Activated B cell treated with CpG ODN at 0.5 μM for 24 hours (primary cell): ENCODE measurements around the gene FGF1. TPM values are rescaled to one million over a fixed set of nuclear protein-coding genes. Genes with fewer than 3 reads are reported as not detected.

Experiments
- ATAC-seq: fragments of 200-7000 bp; cut with Tn5 transposase; one replicate; pipeline ENCODE4 v1.10.0; 2021; ENCODE audit warnings: low read depth, mild to moderate bottlenecking, moderate library complexity
- CTCF ChIA-PET: fragments of 350-600 bp; sonication (Branson Sonifier 250); formaldehyde crosslinking; loops from one replicate; lab custom pipeline; 2021; ENCODE audit warnings: antibody characterized with exemption; lab: Charles Lee
- POLR2A ChIA-PET: fragments of 350-600 bp; sonication (Branson Sonifier 250); formaldehyde crosslinking; loops from one replicate; lab custom pipeline; 2021; ENCODE audit warnings: antibody characterized with exemption; lab: Charles Lee
- DNase-seq: peaks from one replicate; pipeline ENCODE4 v3.0.0; 2022
- H3K27ac Mint-ChIP-seq: one replicate; pipeline ENCODE4 v1.8.0; 2020; ENCODE audit warnings: mixed read lengths
- H3K27me3 Mint-ChIP-seq: one replicate; pipeline ENCODE4 v1.8.0; 2021; ENCODE audit warnings: mixed read lengths
- H3K36me3 Mint-ChIP-seq: one replicate; pipeline ENCODE4 v1.8.0; 2021; ENCODE audit warnings: low read depth, mixed read lengths
- H3K4me1 Mint-ChIP-seq: one replicate; pipeline ENCODE4 v1.8.0; 2021; ENCODE audit warnings: mixed read lengths
- H3K4me3 Mint-ChIP-seq: one replicate; pipeline ENCODE4 v1.8.0; 2020; ENCODE audit warnings: mild to moderate bottlenecking, mixed read lengths
- H3K9me3 Mint-ChIP-seq: one replicate; pipeline ENCODE4 v1.8.0; 2020; ENCODE audit warnings: mixed read lengths
- intact Hi-C: fragments of 100-400 bp; cut with micrococcal nuclease; formaldehyde crosslinking; loops from one replicate; pipeline ENCODE4 v1.15.1; 2024
- total RNA-seq: library from RNA; stranded (reverse); gene quantifications from 2 replicates; pipeline ENCODE4 v1.2.3, GENCODE V29; 2022
- TF ChIP-seq, protein P1 (sequence below): fragments of 200-600 bp; IDR thresholded peaks from one replicate; pipeline ENCODE4 v1.8.0; 2022; ENCODE audit warnings: antibody characterized with exemption, mild to moderate bottlenecking

FGF1 gene
- total RNA-seq, 1 donor from 2014 or later: not detected

DNA sequence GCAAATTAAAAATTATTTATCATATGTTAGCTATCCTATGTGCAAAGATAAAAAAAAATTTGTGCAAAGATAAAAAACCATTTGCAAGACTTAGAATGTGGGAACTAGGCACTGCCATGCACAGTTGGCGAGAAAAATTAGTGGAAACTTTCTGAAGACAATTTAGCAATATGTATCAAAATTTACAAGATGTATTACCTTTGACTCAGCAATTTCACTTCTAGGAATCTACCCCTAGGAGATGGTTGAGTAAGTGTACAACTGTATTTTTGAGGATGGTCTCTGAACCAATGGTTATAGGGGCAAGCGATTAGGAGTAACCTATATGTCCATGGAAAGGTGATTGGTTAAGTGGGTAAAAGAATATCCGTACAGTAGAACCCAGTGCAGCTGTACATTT, 88.9 kb downstream of the FGF1 start:
- DNase-seq: no peak

DNA sequence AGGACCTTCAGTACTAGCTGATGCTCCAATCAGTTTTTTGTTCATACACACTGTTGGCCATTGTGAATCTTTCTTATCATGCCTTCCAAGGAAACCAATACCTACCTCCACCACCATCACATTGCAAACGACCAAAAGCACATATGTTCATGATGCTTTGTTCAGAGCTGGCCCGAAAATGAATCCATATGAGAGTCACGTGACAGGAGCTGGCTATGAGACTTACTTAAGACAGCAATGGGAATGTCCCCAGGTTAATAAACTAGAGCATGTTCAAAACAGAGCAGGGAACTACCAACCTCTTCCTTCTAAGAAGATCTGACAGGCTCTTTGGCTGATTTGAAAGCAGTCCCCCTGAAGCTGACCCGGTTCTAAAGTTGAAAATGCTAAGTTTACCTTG, 93.5 kb downstream of the FGF1 start:
- intact Hi-C loops: no loop called here
- POLR2A ChIA-PET: no interaction called here

More for the DNA sequence above, 88.9 kb downstream of the FGF1 start:
- ChIA-PET CTCF (no interaction called here), POLR2A (no interaction called here)
- TF ChIP-seq, protein P1, sequence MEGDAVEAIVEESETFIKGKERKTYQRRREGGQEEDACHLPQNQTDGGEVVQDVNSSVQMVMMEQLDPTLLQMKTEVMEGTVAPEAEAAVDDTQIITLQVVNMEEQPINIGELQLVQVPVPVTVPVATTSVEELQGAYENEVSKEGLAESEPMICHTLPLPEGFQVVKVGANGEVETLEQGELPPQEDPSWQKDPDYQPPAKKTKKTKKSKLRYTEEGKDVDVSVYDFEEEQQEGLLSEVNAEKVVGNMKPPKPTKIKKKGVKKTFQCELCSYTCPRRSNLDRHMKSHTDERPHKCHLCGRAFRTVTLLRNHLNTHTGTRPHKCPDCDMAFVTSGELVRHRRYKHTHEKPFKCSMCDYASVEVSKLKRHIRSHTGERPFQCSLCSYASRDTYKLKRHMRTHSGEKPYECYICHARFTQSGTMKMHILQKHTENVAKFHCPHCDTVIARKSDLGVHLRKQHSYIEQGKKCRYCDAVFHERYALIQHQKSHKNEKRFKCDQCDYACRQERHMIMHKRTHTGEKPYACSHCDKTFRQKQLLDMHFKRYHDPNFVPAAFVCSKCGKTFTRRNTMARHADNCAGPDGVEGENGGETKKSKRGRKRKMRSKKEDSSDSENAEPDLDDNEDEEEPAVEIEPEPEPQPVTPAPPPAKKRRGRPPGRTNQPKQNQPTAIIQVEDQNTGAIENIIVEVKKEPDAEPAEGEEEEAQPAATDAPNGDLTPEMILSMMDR: no peak
- Mint-ChIP-seq H3K27ac (no peak overlapping the region), H3K4me3 (no peak overlapping the region), H3K27me3 (peaks cover 35% of the 10 kb centered on the region), H3K36me3 (no peaks in the 10 kb centered on the region), H3K4me1 (no peaks in the 10 kb centered on the region), H3K9me3 (no peaks in the 10 kb centered on the region)
- intact Hi-C loops: no loop called here
- no peak for ATAC-seq

DNA sequence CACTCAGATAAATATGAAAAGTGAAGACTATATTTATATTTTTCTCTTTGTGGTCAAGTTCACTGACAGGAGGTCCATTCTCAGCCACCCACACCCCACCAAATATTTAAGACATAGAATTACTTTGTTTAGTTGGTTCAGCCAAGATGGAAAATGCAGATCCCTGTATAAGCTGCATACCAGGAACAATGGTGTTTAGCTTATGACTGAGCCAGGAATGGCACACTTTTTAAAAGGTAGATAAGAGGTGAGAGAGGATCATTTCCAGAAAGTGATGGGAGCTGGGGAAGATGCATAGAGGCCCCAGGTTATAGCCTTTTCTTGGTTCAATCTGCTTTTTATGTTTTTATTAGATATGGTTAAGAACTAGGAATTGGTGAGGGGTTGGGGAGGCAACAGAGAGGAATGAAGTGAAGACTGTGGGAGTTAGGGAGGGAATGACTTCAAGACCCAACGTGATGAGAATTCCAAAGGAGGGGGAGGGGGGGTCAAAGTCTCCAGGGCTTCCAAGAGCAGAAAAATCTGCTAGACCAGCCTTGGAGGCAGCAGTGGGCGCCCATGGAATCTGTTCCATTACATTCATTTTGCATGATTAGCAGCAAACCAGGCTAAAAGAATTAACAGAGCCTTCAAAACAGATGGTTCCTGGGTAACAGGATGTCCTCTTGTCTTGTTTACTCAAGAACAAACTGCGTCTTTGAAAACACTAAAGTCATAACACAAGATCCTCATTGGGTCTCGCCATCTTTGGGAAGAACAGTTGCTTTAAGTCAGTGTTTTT, 95.2 kb downstream of the FGF1 start:
- DNase-seq: no peak
- H3K4me1 Mint-ChIP-seq: no peaks in the 10 kb centered on the region
- peaks cover 36% of the 10 kb centered on the region for H3K27me3 Mint-ChIP-seq
- intact Hi-C loops: no loop called here
- H3K36me3 Mint-ChIP-seq: no peaks in the 10 kb centered on the region
- TF ChIP-seq, protein P1: no peak
- H3K4me3 Mint-ChIP-seq: no peak overlapping the region
- no peak overlapping the region for H3K27ac Mint-ChIP-seq
- H3K9me3 Mint-ChIP-seq: no peaks in the 10 kb centered on the region
- CTCF ChIA-PET: no interaction called here
- no peak for ATAC-seq
- POLR2A ChIA-PET: no interaction called here

More for the DNA sequence above, 93.5 kb downstream of the FGF1 start:
- ATAC-seq (no peak), DNase-seq (no peak)
- CTCF ChIA-PET: no interaction called here
- Mint-ChIP-seq H3K4me1 (no peaks in the 10 kb centered on the region), H3K4me3 (no peak overlapping the region), H3K27me3 (peaks cover 37% of the 10 kb centered on the region), H3K27ac (no peak overlapping the region), H3K9me3 (no peaks in the 10 kb centered on the region), H3K36me3 (no peaks in the 10 kb centered on the region)
- TF ChIP-seq, protein P1: no peak

DNA sequence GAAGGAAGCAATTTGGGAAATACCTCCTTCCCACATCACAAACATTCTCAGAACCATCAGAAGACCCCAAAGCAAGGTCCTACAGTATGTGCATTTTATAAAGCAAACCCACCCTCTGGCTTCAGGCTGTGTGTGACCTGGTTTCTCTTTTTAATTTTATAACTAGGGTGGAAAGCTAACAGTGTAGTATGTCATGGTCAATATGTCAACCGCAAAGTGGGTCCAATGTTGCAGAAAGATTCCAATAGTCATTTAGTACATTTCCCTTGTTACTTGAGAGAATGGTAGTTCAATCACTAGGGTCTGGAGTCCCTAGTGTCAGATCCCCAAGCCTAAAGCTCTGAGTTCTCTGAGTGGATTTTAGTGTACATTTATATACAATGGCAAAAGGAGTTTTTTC, 96.2 kb downstream of the FGF1 start:
- DNase-seq: no peak
- intact Hi-C loops: no loop called here
- Mint-ChIP-seq H3K27me3 (peaks cover 38% of the 10 kb centered on the region), H3K36me3 (no peaks in the 10 kb centered on the region), H3K27ac (no peak overlapping the region), H3K4me1 (no peaks in the 10 kb centered on the region), H3K4me3 (no peak overlapping the region), H3K9me3 (no peaks in the 10 kb centered on the region)
- no peak for ATAC-seq
- POLR2A ChIA-PET: no interaction called here
- TF ChIP-seq, protein P1: no peak
- CTCF ChIA-PET: no interaction called here

DNA sequence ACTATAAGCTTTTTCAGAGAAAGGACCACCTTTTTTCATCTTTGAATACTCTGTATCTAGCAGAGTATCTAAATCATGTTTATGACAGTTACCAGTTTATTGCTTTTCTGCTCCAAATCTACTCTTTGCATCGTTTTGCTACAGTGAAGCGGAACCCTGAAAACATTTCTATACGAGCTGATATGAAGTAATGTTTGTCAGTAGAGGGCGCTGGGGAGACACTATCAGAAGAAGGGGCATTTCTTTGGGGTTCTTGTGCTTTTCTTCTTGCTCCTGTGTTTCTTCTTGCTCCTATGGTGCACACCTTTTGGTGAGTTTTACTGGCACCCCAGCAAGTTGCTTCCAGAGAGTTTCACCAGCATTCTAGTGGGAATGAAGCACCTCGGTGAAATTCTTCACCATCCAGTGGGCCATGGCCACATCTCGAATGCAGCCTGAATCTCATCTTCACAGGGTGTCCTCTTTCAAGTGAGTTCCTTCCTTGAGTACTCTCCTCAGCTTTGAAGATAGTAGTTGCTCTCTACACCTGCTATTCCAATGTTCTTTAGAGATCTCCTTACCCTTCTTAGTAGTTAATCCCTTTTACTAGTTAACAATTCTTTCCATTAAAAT, 98.4 kb downstream of the FGF1 start:
- no peak for ATAC-seq
- intact Hi-C loops: no loop called here
- Mint-ChIP-seq H3K36me3 (no peaks in the 10 kb centered on the region), H3K9me3 (no peaks in the 10 kb centered on the region), H3K4me3 (no peak overlapping the region), H3K4me1 (no peaks in the 10 kb centered on the region), H3K27me3 (peaks cover 39% of the 10 kb centered on the region), H3K27ac (no peak overlapping the region)
- TF ChIP-seq, protein P1: no peak
- no peak for DNase-seq
- ChIA-PET POLR2A (no interaction called here), CTCF (interaction anchor here (0.5 to 0.8 kb wide), 2 partner anchors 10 to 301 kb away, joined by 3 to 4 read pairs; no protein-coding TSS in a partner anchor)
